ENCODE data around the gene PRSS22. TPM values are rescaled to one million over a fixed set of nuclear protein-coding genes. Genes with fewer than 3 reads are reported as not detected.

The PRSS22 gene
- total and polyA plus RNA-seq, 10 of the 15 experiments (the other 5 are each of a cell fraction or from before 2014, with no cell fraction given), result not detected

DNA sequence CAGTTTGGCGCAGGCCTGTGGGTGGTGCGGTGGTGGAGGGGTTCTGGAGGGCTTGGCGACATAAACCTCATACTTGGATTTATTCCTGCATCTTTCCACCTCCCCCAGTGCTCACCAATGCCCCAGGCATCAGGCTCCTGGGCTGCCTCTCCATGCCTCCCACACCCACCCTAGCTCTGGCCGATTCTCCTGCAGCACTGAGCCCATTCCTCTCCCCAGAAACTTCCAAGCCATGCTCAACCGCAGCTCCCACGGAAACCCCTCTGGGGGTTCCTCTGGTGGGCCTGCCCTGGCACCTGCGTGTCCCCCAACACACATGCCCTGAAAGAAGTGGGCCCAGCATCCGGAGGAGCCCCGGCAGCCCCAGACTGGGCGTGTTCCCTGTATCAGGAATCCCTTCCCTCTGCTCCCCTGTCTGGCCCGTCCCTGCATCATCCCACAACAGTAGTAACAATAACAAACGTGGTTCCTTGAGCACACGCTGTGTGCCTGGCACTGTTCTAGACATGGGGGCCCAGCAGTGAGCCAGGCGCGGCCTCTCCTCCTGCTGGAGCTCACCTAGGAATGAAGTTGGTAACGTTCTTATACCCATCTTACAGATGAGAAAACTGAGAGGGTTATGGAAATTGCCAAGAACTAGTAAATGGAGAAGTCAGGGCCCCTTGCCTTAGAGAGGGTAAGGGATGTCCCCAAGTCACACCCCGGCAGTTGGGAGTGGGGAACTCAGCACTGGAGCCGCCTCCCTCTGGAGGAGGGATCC lies 38.6 kb downstream of the PRSS22 start:
- Histone ChIP-seq H3K9me3 (replicated peaks; ENCODE audit: control insufficient read depth, insufficient read depth, low read length) (no peaks in the 10 kb centered on the region), H3K4me3 (no peak overlapping the region), H3K4me2 (ENCODE audit: control insufficient read depth, insufficient read depth) (no peak overlapping the region), H2AFZ (ENCODE audit: control insufficient read depth, low read depth, low read length) (no peak overlapping the region), H4K20me1 (ENCODE audit: control insufficient read depth, insufficient read depth) (no peaks in the 10 kb centered on the region), H3K36me3 (ENCODE audit: control insufficient read depth in 2 of 2, insufficient read depth in 2 of 2, low read length in 1 of 2) (no peaks in the 10 kb centered on the region), H3K27ac (ENCODE audit: control insufficient read depth, insufficient read depth) (no peak overlapping the region), H3K9ac (ENCODE audit: control insufficient read depth, insufficient read depth, low read length) (no peak overlapping the region), H3K4me1 (ENCODE audit: control insufficient read depth, insufficient read depth, low read length) (no peaks in the 10 kb centered on the region), H3K79me2 (ENCODE audit: control insufficient read depth, insufficient read depth, low read length) (peaks cover 7% of the 10 kb centered on the region), H3K27me3 (replicated peaks in 1 of 2; ENCODE audit: control insufficient read depth in 2 of 2, insufficient read depth in 2 of 2, low read length in 1 of 2) (peaks cover 0 to 1% of the 10 kb centered on the region in 2 experiments; a peak in 1 of 4 replicates)
- TF ChIP-seq RAD51 (IDR thresholded peaks at IDR 0.05) (no peak), ZZZ3 (IDR thresholded peaks at IDR 0.05; ENCODE audit: control insufficient read depth, insufficient read length, low read depth) (no peak), KAT2A (conservative IDR thresholded peaks at IDR 0.05; ENCODE audit: control insufficient read depth, low read depth, low read length) (no peak), MEF2B (IDR thresholded peaks at IDR 0.05; ENCODE audit: partially characterized antibody, poor library complexity, severe bottlenecking) (no peak)
- TF ChIP-seq, protein P1, sequence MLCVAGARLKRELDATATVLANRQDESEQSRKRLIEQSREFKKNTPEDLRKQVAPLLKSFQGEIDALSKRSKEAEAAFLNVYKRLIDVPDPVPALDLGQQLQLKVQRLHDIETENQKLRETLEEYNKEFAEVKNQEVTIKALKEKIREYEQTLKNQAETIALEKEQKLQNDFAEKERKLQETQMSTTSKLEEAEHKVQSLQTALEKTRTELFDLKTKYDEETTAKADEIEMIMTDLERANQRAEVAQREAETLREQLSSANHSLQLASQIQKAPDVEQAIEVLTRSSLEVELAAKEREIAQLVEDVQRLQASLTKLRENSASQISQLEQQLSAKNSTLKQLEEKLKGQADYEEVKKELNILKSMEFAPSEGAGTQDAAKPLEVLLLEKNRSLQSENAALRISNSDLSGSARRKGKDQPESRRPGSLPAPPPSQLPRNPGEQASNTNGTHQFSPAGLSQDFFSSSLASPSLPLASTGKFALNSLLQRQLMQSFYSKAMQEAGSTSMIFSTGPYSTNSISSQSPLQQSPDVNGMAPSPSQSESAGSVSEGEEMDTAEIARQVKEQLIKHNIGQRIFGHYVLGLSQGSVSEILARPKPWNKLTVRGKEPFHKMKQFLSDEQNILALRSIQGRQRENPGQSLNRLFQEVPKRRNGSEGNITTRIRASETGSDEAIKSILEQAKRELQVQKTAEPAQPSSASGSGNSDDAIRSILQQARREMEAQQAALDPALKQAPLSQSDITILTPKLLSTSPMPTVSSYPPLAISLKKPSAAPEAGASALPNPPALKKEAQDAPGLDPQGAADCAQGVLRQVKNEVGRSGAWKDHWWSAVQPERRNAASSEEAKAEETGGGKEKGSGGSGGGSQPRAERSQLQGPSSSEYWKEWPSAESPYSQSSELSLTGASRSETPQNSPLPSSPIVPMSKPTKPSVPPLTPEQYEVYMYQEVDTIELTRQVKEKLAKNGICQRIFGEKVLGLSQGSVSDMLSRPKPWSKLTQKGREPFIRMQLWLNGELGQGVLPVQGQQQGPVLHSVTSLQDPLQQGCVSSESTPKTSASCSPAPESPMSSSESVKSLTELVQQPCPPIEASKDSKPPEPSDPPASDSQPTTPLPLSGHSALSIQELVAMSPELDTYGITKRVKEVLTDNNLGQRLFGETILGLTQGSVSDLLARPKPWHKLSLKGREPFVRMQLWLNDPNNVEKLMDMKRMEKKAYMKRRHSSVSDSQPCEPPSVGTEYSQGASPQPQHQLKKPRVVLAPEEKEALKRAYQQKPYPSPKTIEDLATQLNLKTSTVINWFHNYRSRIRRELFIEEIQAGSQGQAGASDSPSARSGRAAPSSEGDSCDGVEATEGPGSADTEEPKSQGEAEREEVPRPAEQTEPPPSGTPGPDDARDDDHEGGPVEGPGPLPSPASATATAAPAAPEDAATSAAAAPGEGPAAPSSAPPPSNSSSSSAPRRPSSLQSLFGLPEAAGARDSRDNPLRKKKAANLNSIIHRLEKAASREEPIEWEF (IDR thresholded peaks at IDR 0.05; ENCODE audit: insufficient replicate concordance, low read depth, low read length), result no peak
- ChIA-PET SMC1A (ENCODE audit: uncharacterized antibody, unreplicated experiment) (no interaction called here), RAD21 (ENCODE audit: unreplicated experiment) (no interaction called here), POLR2A (no interaction called here), CTCF (no interaction called here)
- 60% methylated on average over 18 of the region's 18 CpGs for WGBS (ENCODE audit: insufficient coverage, insufficient replicate concordance, low lambda C conversion rate, missing lambda C conversion rate)
- intact Hi-C loops (cut with micrococcal nuclease; ENCODE audit: unreplicated experiment), result no loop called here
- DNase-seq (ENCODE audit: low read depth, low spot score) (no peak), FAIRE-seq (no peak), ATAC-seq (no peak)
- BruUV-seq (replicated peaks), result no TSS peak
- in situ Hi-C loops (cut with MboI), result no loop called here

Data from GM12878 (cell line).